AG04450 (cell line): Measurements from ENCODE around the gene PI4KA. TPM values are rescaled to one million over a fixed set of nuclear protein-coding genes. Genes with fewer than 3 reads are reported as not detected.

Experiments
- CTCF ChIA-PET: fragments of 300-600, 350-600 bp; formaldehyde crosslinking; extraction: SDS; loops from one replicate; lab custom pipeline; 2022; ENCODE audit warnings: antibody characterized with exemption, inconsistent platforms; lab: Charles Lee
- POLR2A ChIA-PET: fragments of 350-600 bp; formaldehyde crosslinking; extraction: SDS; loops from one replicate; lab custom pipeline; 2021; ENCODE audit warnings: antibody characterized with exemption, inconsistent platforms; lab: Yijun Ruan, JAX
- DNase-seq: peaks from one replicate; pipeline ENCODE4 v3.0.0-alpha.2; 2011; ENCODE audit warnings: low read depth, low spot score
- H3K27ac ChIP-seq: one replicate; pipeline ENCODE4 v1.5.1; 2012; ENCODE audit warnings: low read depth, low read length, control low read depth
- H3K27me3 ChIP-seq: one replicate; pipeline ENCODE4 v1.6.0; 2012; ENCODE audit warnings: low read length; ENCODE audit not compliant: control insufficient read depth, insufficient read depth
- H3K4me3 ChIP-seq: 2 replicates; pipeline ENCODE4 v1.5.1; 2011; ENCODE audit warnings: mild to moderate bottlenecking, low read depth, low read length, control low read depth
- H3K9me3 ChIP-seq: 2 replicates; pipeline ENCODE4 v1.5.1; 2012; ENCODE audit warnings: low read length; ENCODE audit not compliant: control insufficient read depth, insufficient read depth
- polyA plus RNA-seq: library from polyadenylated mRNA; depleted of rRNA; stranded (reverse); fragments of >200 nt; gene quantifications from 2 replicates; pipeline ENCODE4 v1.2.3, GENCODE V29; 2011
- TF ChIP-seq, protein P1 (sequence below): IDR thresholded peaks from 2 replicates; pipeline ENCODE4 v1.5.1; 2011; ENCODE audit warnings: low read depth, low read length, control low read depth, inconsistent platforms

PI4KA gene
- polyA plus RNA-seq, 1 experiment, result 27.5 TPM

DNA sequence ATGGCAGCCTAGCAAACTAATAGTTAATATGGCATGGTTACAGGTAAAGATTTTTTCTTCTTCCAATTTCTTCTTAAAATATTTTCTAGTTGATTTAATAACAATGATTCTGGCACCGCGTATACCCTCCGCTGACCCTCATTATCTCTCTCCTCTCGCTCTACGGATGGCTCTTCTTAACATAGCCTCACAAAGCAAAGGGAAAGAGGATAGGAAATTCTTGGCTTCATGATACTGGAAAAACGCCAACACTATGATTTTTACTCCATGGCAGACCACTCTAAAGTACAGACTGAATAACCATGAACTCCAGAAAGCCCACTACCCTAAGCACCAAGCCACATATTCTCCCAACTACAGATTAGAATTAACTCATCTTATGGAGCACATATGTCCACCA, 6.1 kb downstream of the PI4KA start:
- no peaks in the 10 kb centered on the region for H3K27me3 ChIP-seq
- no peak overlapping the region for H3K27ac ChIP-seq
- POLR2A ChIA-PET, result no interaction called here
- CTCF ChIA-PET, result interaction anchor here (1.0 kb wide), 1 partner anchor 69 kb away, joined by 3 read pairs; no protein-coding TSS in a partner anchor
- H3K4me3 ChIP-seq, result no peak overlapping the region
- TF ChIP-seq, protein P1, sequence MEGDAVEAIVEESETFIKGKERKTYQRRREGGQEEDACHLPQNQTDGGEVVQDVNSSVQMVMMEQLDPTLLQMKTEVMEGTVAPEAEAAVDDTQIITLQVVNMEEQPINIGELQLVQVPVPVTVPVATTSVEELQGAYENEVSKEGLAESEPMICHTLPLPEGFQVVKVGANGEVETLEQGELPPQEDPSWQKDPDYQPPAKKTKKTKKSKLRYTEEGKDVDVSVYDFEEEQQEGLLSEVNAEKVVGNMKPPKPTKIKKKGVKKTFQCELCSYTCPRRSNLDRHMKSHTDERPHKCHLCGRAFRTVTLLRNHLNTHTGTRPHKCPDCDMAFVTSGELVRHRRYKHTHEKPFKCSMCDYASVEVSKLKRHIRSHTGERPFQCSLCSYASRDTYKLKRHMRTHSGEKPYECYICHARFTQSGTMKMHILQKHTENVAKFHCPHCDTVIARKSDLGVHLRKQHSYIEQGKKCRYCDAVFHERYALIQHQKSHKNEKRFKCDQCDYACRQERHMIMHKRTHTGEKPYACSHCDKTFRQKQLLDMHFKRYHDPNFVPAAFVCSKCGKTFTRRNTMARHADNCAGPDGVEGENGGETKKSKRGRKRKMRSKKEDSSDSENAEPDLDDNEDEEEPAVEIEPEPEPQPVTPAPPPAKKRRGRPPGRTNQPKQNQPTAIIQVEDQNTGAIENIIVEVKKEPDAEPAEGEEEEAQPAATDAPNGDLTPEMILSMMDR, result no peak
- H3K9me3 ChIP-seq, result no peaks in the 10 kb centered on the region
- DNase-seq, result no peak

DNA sequence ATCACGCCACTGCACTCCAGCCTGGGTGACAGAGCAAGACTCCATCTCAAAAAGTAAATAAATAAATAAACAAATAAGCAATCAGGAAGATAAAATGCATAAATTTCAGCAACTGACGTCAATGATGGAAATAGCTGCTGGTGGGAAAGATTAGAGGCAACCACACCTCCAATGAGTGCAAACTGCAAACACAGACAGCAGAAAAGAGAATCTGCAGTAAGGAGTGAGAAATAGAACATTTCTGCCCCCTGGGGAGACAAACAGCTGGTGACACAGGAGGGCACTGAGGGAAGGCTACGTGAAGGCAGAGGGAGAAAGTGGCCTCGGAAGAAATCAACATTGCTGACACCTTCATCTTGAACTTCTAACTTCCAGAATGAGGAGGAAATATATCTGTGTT, 6.5 kb downstream of the PI4KA start:
- H3K27me3 ChIP-seq, result no peaks in the 10 kb centered on the region
- H3K27ac ChIP-seq, result no peak overlapping the region
- H3K4me3 ChIP-seq, result no peak overlapping the region
- no peaks in the 10 kb centered on the region for H3K9me3 ChIP-seq
- POLR2A ChIA-PET, result no interaction called here
- no peak for DNase-seq
- TF ChIP-seq, protein P1, result no peak
- CTCF ChIA-PET, result no interaction called here

DNA sequence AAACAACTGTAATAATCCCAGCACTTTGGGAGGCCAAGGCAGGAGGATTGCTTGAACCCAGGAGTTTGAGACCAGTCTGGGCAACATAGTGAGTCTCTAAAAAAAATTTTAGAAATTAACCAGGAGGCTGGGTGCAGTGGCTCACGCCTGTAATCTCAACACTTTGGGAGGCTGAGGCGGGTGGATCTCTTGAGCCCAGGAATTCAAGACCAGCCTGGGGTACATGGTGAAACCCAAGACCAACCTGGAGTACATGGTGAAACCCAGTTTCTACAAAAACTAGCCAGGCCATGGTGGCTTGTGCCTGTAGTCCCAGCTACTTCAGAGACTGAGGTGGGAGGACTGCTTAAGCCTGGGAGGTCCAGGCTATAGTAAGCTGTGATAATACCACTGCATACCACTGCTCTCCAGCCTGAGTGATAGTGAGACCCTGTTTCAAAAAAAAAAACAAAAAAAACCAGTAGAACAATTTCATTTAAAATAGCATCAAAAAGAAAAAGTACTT, 11.2 kb downstream of the PI4KA start:
- no peaks in the 10 kb centered on the region for H3K9me3 ChIP-seq

DNA sequence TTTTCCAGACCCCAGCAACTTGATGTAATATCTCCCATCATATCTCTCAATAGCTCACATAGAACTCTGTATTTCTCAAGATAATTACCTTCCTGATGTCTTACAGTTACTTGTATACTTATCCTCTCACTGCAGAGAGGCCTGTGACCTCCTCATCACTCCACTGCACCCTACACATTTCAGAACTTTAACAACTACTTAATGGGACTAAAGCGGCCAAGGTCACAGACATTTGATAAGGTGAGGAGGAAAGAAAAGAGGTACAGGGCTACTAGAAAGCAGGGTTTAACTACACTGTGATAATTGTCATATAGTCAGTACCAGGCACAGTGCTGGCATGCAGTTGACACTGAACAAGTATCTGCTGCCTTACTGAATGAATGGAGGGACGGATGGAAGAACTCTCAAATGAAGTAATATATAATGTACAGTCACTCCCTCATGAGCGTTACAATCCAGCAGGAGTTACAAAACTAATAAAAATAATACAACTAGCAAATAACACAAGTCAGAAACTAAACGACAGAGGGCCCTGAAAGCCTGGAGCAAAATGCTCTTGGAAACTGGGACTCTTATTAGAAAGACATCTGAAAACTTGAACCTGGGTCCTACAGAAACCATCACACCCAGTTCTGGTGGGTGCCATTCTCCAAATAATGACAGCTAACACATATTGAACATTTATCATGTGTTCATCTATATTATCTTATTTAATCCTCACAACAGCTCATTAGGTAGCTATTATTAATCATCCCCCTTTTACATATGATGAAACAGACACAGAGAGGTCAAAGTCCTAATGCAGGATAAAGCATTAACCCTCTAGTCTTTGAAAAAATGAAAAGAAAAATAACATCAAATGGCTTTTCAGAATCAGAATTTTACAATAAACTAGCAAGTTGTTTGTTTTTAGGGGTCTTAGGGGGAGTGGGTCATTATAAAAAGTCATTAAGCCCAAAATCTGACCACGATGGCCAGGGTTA, 14.3 kb downstream of the PI4KA start:
- TF ChIP-seq, protein P1, result no peak
- Histone ChIP-seq H3K9me3 (no peaks in the 10 kb centered on the region), H3K27ac (no peak overlapping the region), H3K27me3 (no peaks in the 10 kb centered on the region), H3K4me3 (no peak overlapping the region)
- no peak for DNase-seq
- ChIA-PET CTCF (no interaction called here), POLR2A (no interaction called here)

More for the DNA sequence above, 11.2 kb downstream of the PI4KA start:
- ChIA-PET POLR2A (no interaction called here), CTCF (no interaction called here)
- no peak overlapping the region for H3K27ac ChIP-seq
- TF ChIP-seq, protein P1, result no peak
- no peak for DNase-seq
- no peaks in the 10 kb centered on the region for H3K27me3 ChIP-seq
- H3K4me3 ChIP-seq, result no peak overlapping the region

DNA sequence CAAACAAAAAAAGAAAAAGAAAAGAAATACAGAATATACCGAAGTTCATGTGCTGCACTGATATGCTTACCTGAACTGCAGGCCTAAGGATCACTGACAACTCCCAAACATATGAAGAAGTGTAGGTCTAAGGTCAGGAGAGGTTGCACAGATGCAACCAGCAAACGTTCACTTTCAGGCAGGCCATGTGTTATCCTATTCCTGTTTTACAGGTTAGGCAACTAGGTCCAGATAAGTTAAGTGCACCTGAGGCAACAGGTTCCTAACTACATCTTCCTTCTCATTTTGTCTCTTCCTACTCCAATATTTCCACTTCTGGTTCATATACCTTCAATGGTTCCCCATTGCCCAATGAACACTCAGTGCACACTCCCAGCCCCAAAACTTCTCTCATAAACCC, 15.1 kb downstream of the PI4KA start:
- DNase-seq, result no peak
- Histone ChIP-seq H3K4me3 (no peak overlapping the region), H3K27me3 (no peaks in the 10 kb centered on the region), H3K9me3 (no peaks in the 10 kb centered on the region), H3K27ac (no peak overlapping the region)
- TF ChIP-seq, protein P1, result no peak
- ChIA-PET CTCF (no interaction called here), POLR2A (no interaction called here)
